Body of pancreas (tissue), 4 donors: ENCODE results near the gene DNASE1.

Experiments used
- POLR2A ChIP-seq, 3 donors: fragments of 450-650 bp; IDR thresholded peaks; one replicate each; pipeline ENCODE4 v1.6.1; 2016; ENCODE audit warnings: antibody characterized with exemption in 3 of 3, mild to moderate bottlenecking in 2 of 3
- TF ChIP-seq, protein P1 (sequence below), 7 experiments: fragments of 450-650 bp in 4 of 7; fragments of 200-600 bp in 3 of 7; sonication (generic) in 3 of 7; IDR thresholded peaks; one replicate each; pipeline ENCODE4 v1.5.1; 2016 to 2019; ENCODE audit warnings: antibody characterized with exemption in 7 of 7

DNA sequence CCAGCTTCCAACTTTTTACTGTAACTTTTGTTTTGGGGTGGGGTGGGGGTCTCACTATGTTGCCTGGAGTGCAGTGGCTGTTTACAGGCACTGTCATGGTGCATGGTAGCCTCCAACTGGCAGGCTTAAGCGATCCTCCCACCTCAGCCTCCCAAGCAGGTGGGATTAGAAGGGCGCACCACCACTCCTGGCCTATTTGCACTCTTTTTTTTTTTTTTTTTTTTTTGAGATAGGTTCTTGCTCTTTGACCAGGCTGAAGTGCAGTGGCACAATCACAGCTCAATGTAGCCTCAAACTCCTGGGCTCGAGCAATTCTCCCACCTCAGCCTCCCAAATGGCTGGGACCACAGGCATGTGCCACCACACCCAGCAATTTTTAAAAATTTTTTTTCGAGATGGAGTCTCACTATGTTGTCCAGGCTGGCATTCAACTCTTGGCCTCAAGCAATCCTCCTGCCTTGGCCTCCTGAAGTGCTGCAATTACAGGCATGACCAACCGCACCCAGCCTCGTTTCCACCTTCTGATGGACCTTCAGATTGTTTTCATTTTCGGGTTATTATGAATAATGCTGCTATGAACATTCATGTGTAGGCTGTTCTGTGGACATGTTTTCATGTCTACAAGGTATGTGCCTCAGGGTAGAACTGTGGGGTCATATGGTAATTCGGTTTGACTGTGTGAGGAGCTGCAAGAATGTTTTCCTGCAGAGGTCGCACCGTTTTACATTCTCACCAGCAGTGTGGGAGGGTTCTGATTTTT lies 51.9 kb downstream of the DNASE1 start:
- TF ChIP-seq, protein P1, sequence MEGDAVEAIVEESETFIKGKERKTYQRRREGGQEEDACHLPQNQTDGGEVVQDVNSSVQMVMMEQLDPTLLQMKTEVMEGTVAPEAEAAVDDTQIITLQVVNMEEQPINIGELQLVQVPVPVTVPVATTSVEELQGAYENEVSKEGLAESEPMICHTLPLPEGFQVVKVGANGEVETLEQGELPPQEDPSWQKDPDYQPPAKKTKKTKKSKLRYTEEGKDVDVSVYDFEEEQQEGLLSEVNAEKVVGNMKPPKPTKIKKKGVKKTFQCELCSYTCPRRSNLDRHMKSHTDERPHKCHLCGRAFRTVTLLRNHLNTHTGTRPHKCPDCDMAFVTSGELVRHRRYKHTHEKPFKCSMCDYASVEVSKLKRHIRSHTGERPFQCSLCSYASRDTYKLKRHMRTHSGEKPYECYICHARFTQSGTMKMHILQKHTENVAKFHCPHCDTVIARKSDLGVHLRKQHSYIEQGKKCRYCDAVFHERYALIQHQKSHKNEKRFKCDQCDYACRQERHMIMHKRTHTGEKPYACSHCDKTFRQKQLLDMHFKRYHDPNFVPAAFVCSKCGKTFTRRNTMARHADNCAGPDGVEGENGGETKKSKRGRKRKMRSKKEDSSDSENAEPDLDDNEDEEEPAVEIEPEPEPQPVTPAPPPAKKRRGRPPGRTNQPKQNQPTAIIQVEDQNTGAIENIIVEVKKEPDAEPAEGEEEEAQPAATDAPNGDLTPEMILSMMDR (IDR thresholded peaks at IDR 0.05) = no peak
- no peak for TF ChIP-seq POLR2A (IDR thresholded peaks at IDR 0.05)
